Natural killer cell (primary cell): ENCODE data around the gene TNFRSF9. TPM values are rescaled to one million over a fixed set of nuclear protein-coding genes. Genes with fewer than 3 reads are reported as not detected.
"Not testable (repeated sequence)": the region's sequence is repeated elsewhere in the genome, so short reads cannot be mapped to it uniquely, and the experiment has no call there.

Experiments
- ATAC-seq, 3 donors: fragments of 150-1000 bp in 2 of 3; fragments of 200-7000 bp in 1 of 3; cut with Tn5 transposase; 1 replicate in 1 of 3; 2 replicates in 2 of 3; pipeline ENCODE4 v1.10.0; 2021; ENCODE audit warnings: mild to moderate bottlenecking in 2 of 3, moderate library complexity in 2 of 3
- DNase-seq, 2 donors: peaks; one replicate each; pipeline versions ENCODE4 v3.0.0 to v3.0.0-alpha.2; 2013 to 2021; ENCODE audit warnings: mixed read lengths in 1 of 2
- H3K27ac ChIP-seq: one replicate; pipeline ENCODE4 v1.5.1; 2013; ENCODE audit warnings: mild to moderate bottlenecking, low read length
- H3K27me3 ChIP-seq: one replicate; pipeline ENCODE4 v1.6.1; 2013; ENCODE audit warnings: low read length; ENCODE audit not compliant: control insufficient read depth, insufficient read depth
- H3K36me3 ChIP-seq: one replicate; pipeline ENCODE4 v1.6.1; 2013; ENCODE audit warnings: low read length; ENCODE audit not compliant: control insufficient read depth, insufficient read depth
- H3K4me1 ChIP-seq: one replicate; pipeline ENCODE4 v1.6.1; 2013; ENCODE audit warnings: low read length; ENCODE audit not compliant: control insufficient read depth, insufficient read depth
- H3K4me3 ChIP-seq: one replicate; pipeline ENCODE4 v1.5.1; 2013; ENCODE audit warnings: low read length
- H3K9me3 ChIP-seq: one replicate; pipeline ENCODE4 v1.6.1; 2013; ENCODE audit warnings: low read length; ENCODE audit not compliant: control insufficient read depth, insufficient read depth
- H3K27ac Mint-ChIP-seq, 2 donors: one replicate each; pipeline ENCODE4 v1.8.0; 2022; ENCODE audit warnings: mild to moderate bottlenecking in 2 of 2, mixed read lengths in 2 of 2, moderate library complexity in 1 of 2
- H3K27me3 Mint-ChIP-seq, 2 donors: one replicate each; pipeline ENCODE4 v1.8.0; 2022; ENCODE audit warnings: low read depth in 2 of 2, mixed read lengths in 2 of 2
- H3K36me3 Mint-ChIP-seq: one replicate; pipeline ENCODE4 v1.8.0; 2022; ENCODE audit warnings: mixed read lengths
- H3K4me1 Mint-ChIP-seq, 2 donors: one replicate each; pipeline ENCODE4 v1.8.0; 2022; ENCODE audit warnings: mixed read lengths in 2 of 2
- H3K4me3 Mint-ChIP-seq: one replicate; pipeline ENCODE4 v1.8.0; 2022; ENCODE audit warnings: mild to moderate bottlenecking, moderate library complexity, mixed read lengths
- H3K9me3 Mint-ChIP-seq, 2 donors: one replicate each; pipeline ENCODE4 v1.8.0; 2022; ENCODE audit warnings: mixed read lengths in 2 of 2
- CTCF ChIP-seq: fragments of 200-600 bp; IDR thresholded peaks from one replicate; pipeline ENCODE4 v1.8.0; 2022; ENCODE audit warnings: antibody characterized with exemption
- WGBS: methylation state at CpG from one replicate; pipeline ENCODE4 v1.1.7; 2013; ENCODE audit warnings: missing lambda C conversion rate; ENCODE audit not compliant: insufficient coverage; 5-methylcytosine and 5-hydroxymethylcytosine counted together
- intact Hi-C: fragments of 100-400 bp; cut with micrococcal nuclease; formaldehyde crosslinking; loops from one replicate; pipeline ENCODE4 v1.14.2; 2022
- total RNA-seq, 4 donors: library from RNA; stranded (reverse); fragments of 120-200 nt in 1 of 4; gene quantifications; one replicate each; pipeline versions ENCODE4 v1.2.3 to v1.2.4, GENCODE V29; 2013 to 2022

The TNFRSF9 gene
- total RNA-seq, 3 donors from 2014 or later (not counting 1 experiment from before 2014, with no cell fraction given) = 2.6 to 6.4 (median 4.2) TPM

GRCh38 chr1:7930645-7931445 is 9.8 kb downstream of the TNFRSF9 start:
- intact Hi-C loops = loop anchor here (2.0 kb wide), 1 partner anchor 14 kb away; no protein-coding TSS in a partner anchor
- H3K4me1 Mint-ChIP-seq = peaks cover 48 to 53% of the 10 kb centered on the region in 2 donors
- Histone ChIP-seq H3K9me3 (no peaks in the 10 kb centered on the region), H3K27ac (peak overlapping the region; percentile 84), H3K27me3 (no peaks in the 10 kb centered on the region), H3K4me3 (no peak overlapping the region), H3K36me3 (no peaks in the 10 kb centered on the region), H3K4me1 (peaks cover 37% of the 10 kb centered on the region)
- H3K27ac Mint-ChIP-seq = peak overlapping the region; percentile 88 to 90
- no peak for TF ChIP-seq CTCF
- DNase-seq (peak in 1 of 2 donors; percentile 70), ATAC-seq (peak; percentile 52 to 66 (median 59))
- H3K9me3 Mint-ChIP-seq = no peaks in the 10 kb centered on the region
- no peaks in the 10 kb centered on the region for H3K27me3 Mint-ChIP-seq
- H3K4me3 Mint-ChIP-seq = peak overlapping the region; percentile 80
- WGBS = 29% methylated on average over 14 of the region's 15 CpGs
- no peaks in the 10 kb centered on the region for H3K36me3 Mint-ChIP-seq

GRCh38 chr1:7929637-7930036 is 11.0 kb downstream of the TNFRSF9 start:
- H3K4me3 Mint-ChIP-seq = peak overlapping the region; percentile 81
- no peaks in the 10 kb centered on the region for H3K36me3 Mint-ChIP-seq
- Histone ChIP-seq H3K27ac (peak overlapping the region; percentile 17), H3K4me3 (no peak overlapping the region), H3K4me1 (peaks cover 37% of the 10 kb centered on the region), H3K27me3 (no peaks in the 10 kb centered on the region), H3K36me3 (no peaks in the 10 kb centered on the region), H3K9me3 (no peaks in the 10 kb centered on the region)
- intact Hi-C loops = loop anchor here (2.0 kb wide), 1 partner anchor 13 kb away; no protein-coding TSS in a partner anchor
- H3K27ac Mint-ChIP-seq = peak overlapping the region; percentile 88 to 90
- H3K4me1 Mint-ChIP-seq = peaks cover 48 to 53% of the 10 kb centered on the region in 2 donors
- H3K9me3 Mint-ChIP-seq = no peaks in the 10 kb centered on the region
- ATAC-seq (peak in 1 of 3 donors; percentile 7), DNase-seq (peak in 1 of 2 donors; percentile 64)
- no peaks in the 10 kb centered on the region for H3K27me3 Mint-ChIP-seq
- 58% methylated on average over 4 of the region's 7 CpGs for WGBS
- TF ChIP-seq CTCF = no peak

GRCh38 chr1:7928247-7928646 is 12.4 kb downstream of the TNFRSF9 start:
- no peak for DNase-seq

GRCh38 chr1:7927061-7927460 is 13.6 kb downstream of the TNFRSF9 start:
- H3K4me3 ChIP-seq, H3K36me3 ChIP-seq, H3K36me3 Mint-ChIP-seq, H3K27me3 Mint-ChIP-seq, H3K27ac ChIP-seq, H3K9me3 Mint-ChIP-seq, intact Hi-C loops, H3K27me3 ChIP-seq, H3K9me3 ChIP-seq: not testable (repeated sequence)
- 39% methylated on average over 8 of the region's 8 CpGs for WGBS
- Mint-ChIP-seq H3K27ac (peak overlapping the region; percentile 70 to 79), H3K4me3 (peak overlapping the region; percentile 45), H3K4me1 (peaks cover 48 to 50% of the 10 kb centered on the region in 2 donors)
- H3K4me1 ChIP-seq = peaks cover 37% of the 10 kb centered on the region
- DNase-seq (peak in 1 of 2 donors; percentile 40), ATAC-seq (peak in 2 of 3 donors; percentile 24 to 38)

More at GRCh38 chr1:7928247-7928646, 12.4 kb downstream of the TNFRSF9 start:
- Histone ChIP-seq H3K27ac (no peak overlapping the region), H3K27me3 (no peaks in the 10 kb centered on the region), H3K9me3 (no peaks in the 10 kb centered on the region), H3K4me1 (peaks cover 37% of the 10 kb centered on the region), H3K36me3 (no peaks in the 10 kb centered on the region), H3K4me3 (no peak overlapping the region)
- no peak for TF ChIP-seq CTCF
- peaks cover 48 to 53% of the 10 kb centered on the region in 2 donors for H3K4me1 Mint-ChIP-seq
- intact Hi-C loops = no loop called here
- WGBS = 93% methylated on average over 2 of the region's 4 CpGs
- H3K4me3 Mint-ChIP-seq = peak overlapping the region; percentile 45
- no peaks in the 10 kb centered on the region for H3K9me3 Mint-ChIP-seq
- no peaks in the 10 kb centered on the region for H3K36me3 Mint-ChIP-seq
- ATAC-seq = no peak
- H3K27ac Mint-ChIP-seq = peak overlapping the region in 1 of 2 donors; percentile 79
- no peaks in the 10 kb centered on the region for H3K27me3 Mint-ChIP-seq
